GM12873 (cell line): ENCODE results near the gene ZNF329.

Source experiments
- TF ChIP-seq, protein P1 (sequence below): IDR thresholded peaks from 2 replicates; pipeline ENCODE4 v1.5.1; 2012; ENCODE audit warnings: low read depth, mild to moderate bottlenecking, moderate library complexity, low read length, control low read depth; ENCODE audit not compliant: insufficient read depth; ENCODE audit errors: missing control alignments

ZNF329 gene

DNA sequence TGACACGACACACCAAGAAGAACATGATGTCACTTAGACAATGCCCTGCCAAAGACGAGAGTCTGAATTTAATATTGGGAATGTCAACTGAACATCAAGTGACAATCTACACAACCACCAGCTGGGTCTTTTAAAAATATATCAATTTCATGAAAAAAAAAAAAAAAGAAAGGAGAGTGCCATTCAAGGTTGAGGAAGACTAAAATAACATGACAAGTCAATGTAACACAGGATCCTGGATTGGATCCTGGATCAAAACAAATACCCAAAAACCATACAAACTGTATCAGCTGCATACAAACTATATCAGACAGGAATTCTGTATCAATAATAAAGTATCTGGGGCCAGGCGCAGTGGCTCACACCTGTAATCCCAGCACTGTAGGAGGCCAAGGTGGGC lies 4.7 kb downstream of the ZNF329 start:
- TF ChIP-seq, protein P1, sequence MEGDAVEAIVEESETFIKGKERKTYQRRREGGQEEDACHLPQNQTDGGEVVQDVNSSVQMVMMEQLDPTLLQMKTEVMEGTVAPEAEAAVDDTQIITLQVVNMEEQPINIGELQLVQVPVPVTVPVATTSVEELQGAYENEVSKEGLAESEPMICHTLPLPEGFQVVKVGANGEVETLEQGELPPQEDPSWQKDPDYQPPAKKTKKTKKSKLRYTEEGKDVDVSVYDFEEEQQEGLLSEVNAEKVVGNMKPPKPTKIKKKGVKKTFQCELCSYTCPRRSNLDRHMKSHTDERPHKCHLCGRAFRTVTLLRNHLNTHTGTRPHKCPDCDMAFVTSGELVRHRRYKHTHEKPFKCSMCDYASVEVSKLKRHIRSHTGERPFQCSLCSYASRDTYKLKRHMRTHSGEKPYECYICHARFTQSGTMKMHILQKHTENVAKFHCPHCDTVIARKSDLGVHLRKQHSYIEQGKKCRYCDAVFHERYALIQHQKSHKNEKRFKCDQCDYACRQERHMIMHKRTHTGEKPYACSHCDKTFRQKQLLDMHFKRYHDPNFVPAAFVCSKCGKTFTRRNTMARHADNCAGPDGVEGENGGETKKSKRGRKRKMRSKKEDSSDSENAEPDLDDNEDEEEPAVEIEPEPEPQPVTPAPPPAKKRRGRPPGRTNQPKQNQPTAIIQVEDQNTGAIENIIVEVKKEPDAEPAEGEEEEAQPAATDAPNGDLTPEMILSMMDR: no peak

DNA sequence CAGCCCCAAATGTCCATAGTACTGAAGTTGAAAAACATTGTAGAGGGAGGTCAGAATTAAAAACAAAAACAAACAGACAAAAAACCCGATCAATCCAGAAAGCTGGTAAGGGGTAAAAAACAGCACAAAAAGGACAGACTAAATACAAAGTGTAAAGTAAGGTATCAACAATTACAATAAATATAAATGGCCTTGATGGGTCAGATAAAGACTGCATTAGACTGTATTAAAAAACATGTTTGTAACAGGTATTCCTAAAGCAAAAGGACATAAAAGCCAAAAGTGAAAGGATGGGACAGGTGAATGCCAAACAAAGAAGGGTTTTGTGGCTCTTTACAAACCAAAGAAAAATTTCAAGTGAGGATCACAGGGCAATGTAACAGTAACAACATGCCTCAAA lies 16.3 kb downstream of the ZNF329 start:
- TF ChIP-seq, protein P1: no peak

DNA sequence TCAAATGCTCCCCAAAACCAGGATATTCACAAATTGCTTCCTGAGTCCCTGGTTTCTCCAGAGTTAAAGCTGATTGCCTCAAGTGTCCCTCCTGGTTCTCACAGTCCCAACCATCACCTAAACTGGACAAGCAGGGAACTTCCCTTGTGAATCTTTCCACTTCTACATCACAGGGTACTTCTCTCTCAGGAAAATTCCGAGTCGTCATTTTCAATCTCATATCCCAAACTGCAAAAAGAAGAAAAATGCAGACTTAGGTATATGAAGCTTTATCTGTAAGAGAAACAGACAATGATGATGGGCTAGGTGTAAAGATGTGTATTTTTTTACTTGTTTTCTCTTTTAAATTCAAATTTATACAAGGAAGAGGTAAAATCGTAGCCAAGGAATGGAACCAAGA lies 21.3 kb downstream of the ZNF329 start:
- TF ChIP-seq, protein P1: no peak

DNA sequence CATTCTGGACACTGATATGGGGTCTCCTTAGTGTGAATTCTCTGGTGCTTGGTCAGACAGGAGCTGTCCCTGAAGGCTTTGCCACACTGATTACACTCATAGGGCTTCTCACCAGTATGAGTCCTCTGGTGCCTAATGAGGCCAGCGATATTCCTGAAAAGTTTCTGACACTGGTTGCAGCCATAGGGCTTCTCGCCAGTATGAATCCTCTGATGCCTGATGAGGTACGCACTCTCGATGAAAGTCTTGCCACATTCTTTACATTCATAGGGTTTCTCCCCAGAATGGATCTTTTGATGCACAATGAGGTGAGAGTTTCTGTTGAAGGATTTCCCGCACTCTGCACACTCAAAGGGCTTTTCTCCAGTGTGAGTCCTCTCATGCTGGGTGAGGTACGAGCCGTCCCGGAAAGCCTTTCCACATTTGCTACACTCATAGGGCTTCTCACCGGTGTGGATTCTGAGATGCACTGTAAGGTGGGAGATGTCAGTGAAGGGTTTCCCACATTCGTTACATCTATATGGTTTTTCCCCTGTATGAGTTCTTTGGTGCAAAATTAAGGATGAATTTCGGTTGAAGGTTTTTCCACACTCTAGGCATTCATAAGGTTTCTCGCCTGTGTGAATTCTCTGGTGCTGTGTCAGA lies 22.4 kb downstream of the ZNF329 start:
- TF ChIP-seq, protein P1: no peak

DNA sequence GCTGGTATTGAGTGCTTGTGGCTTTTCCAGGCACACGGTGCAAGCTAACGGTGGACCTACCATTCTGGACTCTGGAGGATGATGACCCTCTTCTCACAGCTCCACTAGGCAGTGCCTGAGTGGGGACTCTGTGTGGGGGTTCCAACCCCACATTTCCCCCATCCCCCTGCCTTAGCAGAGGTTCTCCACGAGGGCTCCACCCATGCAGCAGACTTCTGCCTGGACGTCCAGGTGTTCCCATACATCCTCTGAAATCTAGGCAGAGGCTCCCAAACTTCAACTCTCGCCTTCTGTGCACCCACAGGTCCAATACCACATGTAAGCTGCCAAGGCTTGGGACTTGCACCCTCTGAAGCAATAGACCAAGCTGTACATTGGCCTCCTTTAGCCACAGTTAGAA lies 27.2 kb downstream of the ZNF329 start:
- TF ChIP-seq, protein P1: no peak

DNA sequence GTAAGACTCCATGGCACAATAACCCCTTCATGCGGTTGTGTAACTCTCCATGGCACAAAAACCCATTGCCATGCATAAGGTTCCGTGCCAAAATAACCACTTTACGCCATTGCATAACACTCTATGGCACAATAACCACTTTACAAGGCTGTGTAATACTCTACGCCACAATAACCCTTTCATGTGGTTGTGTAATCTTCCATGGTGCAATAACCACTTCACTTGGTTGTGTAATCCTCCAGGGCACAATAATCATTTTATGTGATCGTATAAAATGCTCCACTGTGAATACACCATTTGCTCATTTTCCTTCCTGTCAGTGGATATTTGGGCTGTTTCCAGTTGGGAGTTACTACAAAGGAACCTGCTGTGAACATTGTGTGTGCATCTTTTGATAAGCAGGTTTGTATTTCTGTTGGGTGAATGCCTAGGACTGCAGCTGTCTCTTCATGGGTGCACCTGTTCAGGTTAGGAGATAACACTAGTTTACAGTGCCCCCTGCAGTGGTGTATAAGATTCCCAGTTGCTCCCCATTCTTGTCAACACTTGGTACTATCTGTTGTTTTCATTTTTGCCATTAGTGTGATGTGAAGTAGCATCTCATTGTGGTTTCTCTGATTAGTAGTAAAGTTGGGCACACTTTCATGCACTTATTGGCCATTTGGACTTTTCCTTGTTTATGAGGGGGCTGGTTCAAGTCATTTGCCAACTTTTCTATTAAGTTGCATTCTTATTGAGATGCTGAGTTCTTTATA lies 31.4 kb downstream of the ZNF329 start:
- TF ChIP-seq, protein P1: no peak

DNA sequence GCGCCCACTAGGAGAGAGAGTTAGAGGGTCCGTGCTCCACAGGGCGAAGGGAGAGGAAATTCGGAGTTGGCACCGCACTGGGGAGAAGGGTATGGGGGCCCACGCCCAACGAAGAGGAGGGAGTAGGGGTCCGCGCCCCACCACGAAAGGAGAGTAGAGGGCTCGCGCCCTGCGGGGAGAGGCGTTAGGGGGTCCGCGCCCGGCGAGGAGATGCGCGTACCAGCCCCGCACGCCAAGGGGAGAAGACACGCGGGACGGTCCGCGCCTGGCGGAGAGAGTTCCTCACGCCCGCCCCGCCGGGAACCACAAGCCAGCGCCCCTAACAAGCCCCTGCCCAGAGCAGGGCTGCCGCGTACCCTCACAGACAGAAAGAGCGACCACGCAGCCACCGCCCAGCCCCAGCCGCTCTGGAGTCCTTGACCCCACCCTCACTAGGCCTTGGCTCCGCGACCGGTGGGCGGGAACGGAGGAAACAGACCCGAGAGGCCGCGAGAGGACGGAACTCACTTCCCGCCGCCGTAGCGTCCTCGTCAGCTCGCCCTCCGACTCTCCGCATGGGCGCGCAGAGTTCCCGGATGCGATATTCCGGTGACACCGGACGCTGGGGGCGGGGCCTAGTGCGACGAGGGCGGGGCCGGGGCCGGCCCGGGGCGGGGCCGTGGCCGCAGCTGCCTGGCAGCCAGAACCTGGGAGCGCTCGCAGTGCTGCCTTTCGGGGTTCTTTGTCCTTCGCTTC lies 32.6 kb downstream of the ZNF329 start:
- TF ChIP-seq, protein P1: no peak
